ENCODE results near the gene HES3.

HES3 gene

DNA sequence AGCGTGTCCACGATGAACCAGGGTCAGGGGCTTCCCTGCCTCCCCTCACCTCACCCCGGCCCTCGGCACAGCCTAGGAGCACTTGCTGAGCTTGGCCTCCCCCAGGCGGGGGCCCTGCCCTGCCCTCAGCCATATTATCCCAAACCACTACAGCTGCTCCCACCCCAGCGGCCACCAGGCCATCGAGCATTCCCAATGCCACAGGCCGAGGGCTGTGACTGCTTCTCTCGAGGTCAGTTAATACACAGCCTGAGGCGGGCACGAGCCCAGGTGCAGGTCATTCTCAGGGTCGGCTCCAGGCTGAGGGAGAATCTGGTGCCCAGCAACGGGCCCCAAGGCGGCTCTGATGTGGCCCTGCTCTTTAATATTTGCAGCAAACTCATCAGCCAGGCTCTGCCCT lies 25.3 kb downstream of the HES3 start:
- no peak for TF ChIP-seq EZH2 (IDR thresholded peaks at IDR 0.05; ENCODE audit: borderline replicate concordance, low read length)
- no peak for TF ChIP-seq CTCF (IDR thresholded peaks at IDR 0.05; ENCODE audit: low read length)
- no peaks in the 10 kb centered on the region for H3K9me3 ChIP-seq (ENCODE audit: low read length)
- H3K9me2 ChIP-seq (ENCODE audit: low read depth, low read length) = no peaks in the 10 kb centered on the region
- H3K36me3 ChIP-seq (ENCODE audit: insufficient read depth, low read length) = no peaks in the 10 kb centered on the region
- H3K27ac ChIP-seq (ENCODE audit: low read depth, low read length, poor library complexity, severe bottlenecking) = no peak overlapping the region
- H3K4me1 ChIP-seq (ENCODE audit: insufficient read depth, low read length, severe bottlenecking) = no peaks in the 10 kb centered on the region
- no peak overlapping the region for H3K9ac ChIP-seq (ENCODE audit: low read length)
- H2AFZ ChIP-seq (ENCODE audit: low read length) = no peak overlapping the region
- H3K4me3 ChIP-seq (ENCODE audit: low read depth, low read length, poor library complexity, severe bottlenecking) = no peak overlapping the region
- no peaks in the 10 kb centered on the region for H3K79me2 ChIP-seq (ENCODE audit: insufficient read depth, low read length)
- H3K4me2 ChIP-seq (ENCODE audit: low read length) = no peak overlapping the region
- H3K27me3 ChIP-seq (ENCODE audit: insufficient read depth, low read length) = peaks cover 5% of the 10 kb centered on the region; the same call in 1 of the 2 replicates
- H4K20me1 ChIP-seq (ENCODE audit: insufficient read depth, low read length) = no peaks in the 10 kb centered on the region
- H3F3A ChIP-seq (ENCODE audit: insufficient read depth, low read length) = no peaks in the 10 kb centered on the region

GRCh38 chr1:6269720-6270400 lies 25.9 kb downstream of the HES3 start:
- Histone ChIP-seq H3K9me2 (ENCODE audit: low read depth, low read length) (no peaks in the 10 kb centered on the region), H3K79me2 (ENCODE audit: insufficient read depth, low read length) (no peaks in the 10 kb centered on the region), H3K27ac (ENCODE audit: low read depth, low read length, poor library complexity, severe bottlenecking) (no peak overlapping the region), H3K9me3 (ENCODE audit: low read length) (no peaks in the 10 kb centered on the region), H3F3A (ENCODE audit: insufficient read depth, low read length) (no peaks in the 10 kb centered on the region), H3K4me3 (ENCODE audit: low read depth, low read length, poor library complexity, severe bottlenecking) (no peak overlapping the region), H3K27me3 (ENCODE audit: insufficient read depth, low read length) (0 out of 2 replicates have a peak, but pooled peaks cover 3% of the 10 kb centered on the region), H3K4me1 (ENCODE audit: insufficient read depth, low read length, severe bottlenecking) (no peaks in the 10 kb centered on the region), H3K9ac (ENCODE audit: low read length) (no peak overlapping the region), H2AFZ (ENCODE audit: low read length) (no peak overlapping the region), H3K4me2 (ENCODE audit: low read length) (no peak overlapping the region), H4K20me1 (ENCODE audit: insufficient read depth, low read length) (no peaks in the 10 kb centered on the region), H3K36me3 (ENCODE audit: insufficient read depth, low read length) (no peaks in the 10 kb centered on the region)
- no peak for TF ChIP-seq EZH2 (IDR thresholded peaks at IDR 0.05; ENCODE audit: borderline replicate concordance, low read length)
- no peak for TF ChIP-seq CTCF (IDR thresholded peaks at IDR 0.05; ENCODE audit: low read length)

- Histone ChIP-seq H3K79me2 (ENCODE audit: insufficient read depth, low read length) (no peaks in the 10 kb centered on the region), H3F3A (ENCODE audit: insufficient read depth, low read length) (no peaks in the 10 kb centered on the region), H3K9me2 (ENCODE audit: low read depth, low read length) (no peaks in the 10 kb centered on the region), H3K27ac (ENCODE audit: low read depth, low read length, poor library complexity, severe bottlenecking) (no peak overlapping the region), H3K9ac (ENCODE audit: low read length) (no peak overlapping the region), H3K4me1 (ENCODE audit: insufficient read depth, low read length, severe bottlenecking) (no peaks in the 10 kb centered on the region), H3K9me3 (ENCODE audit: low read length) (no peaks in the 10 kb centered on the region), H4K20me1 (ENCODE audit: insufficient read depth, low read length) (no peaks in the 10 kb centered on the region), H2AFZ (ENCODE audit: low read length) (no peak overlapping the region), H3K4me3 (ENCODE audit: low read depth, low read length, poor library complexity, severe bottlenecking) (no peak overlapping the region), H3K27me3 (ENCODE audit: insufficient read depth, low read length) (0 out of 2 replicates have a peak, but pooled peaks cover 3% of the 10 kb centered on the region), H3K36me3 (ENCODE audit: insufficient read depth, low read length) (no peaks in the 10 kb centered on the region), H3K4me2 (ENCODE audit: low read length) (no peak overlapping the region)
- TF ChIP-seq CTCF (IDR thresholded peaks at IDR 0.05; ENCODE audit: low read length) (no peak), EZH2 (IDR thresholded peaks at IDR 0.05; ENCODE audit: borderline replicate concordance, low read length) (no peak)
Measured at GRCh38 chr1:6270401-6270800, 26.4 kb downstream of the HES3 start.
